Medulla oblongata (tissue), 1 donor: ENCODE data around the gene TMEM161B.
A peak's percentile ranks its signal among the peaks of the same experiment; 100 is the strongest.
"Not testable (repeated sequence)": the region's sequence is repeated elsewhere in the genome, so short reads cannot be mapped to it uniquely, and the experiment has no call there.

Experiments used
- DNase-seq: peaks from one replicate; pipeline ENCODE4 v3.0.0-alpha.2; 2015; ENCODE audit errors: extremely low spot score

The TMEM161B gene

GRCh38 chr5:88268385-88269184, at the start of gene TMEM161B:
Gene TMEM161B, minus strand, starts transcription at chr5:88268845. Its CDS starts 122 bp downstream, at chr5:88268723.
- peak; percentile 86 for DNase-seq

DNA sequence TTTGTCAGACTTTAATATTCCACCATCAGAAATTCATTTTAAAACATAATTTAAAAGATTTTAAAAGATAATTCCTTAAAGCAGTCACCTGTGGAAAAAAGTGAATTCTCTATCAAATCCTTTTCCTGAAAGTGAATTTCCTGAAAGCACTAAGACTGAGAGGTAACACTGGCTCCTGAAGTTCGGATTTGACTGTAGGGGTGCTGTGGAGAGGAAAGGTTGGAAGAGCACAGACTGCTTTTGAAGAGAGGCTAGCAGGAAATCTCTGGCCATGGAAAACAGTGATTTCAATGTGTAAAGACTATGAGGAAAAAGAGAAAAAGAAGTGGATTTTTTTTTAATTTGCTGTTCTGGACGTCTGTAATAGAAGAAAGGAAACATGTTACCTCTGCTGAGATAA, 35.7 kb upstream of the TMEM161B start:
- no peak for DNase-seq

DNA sequence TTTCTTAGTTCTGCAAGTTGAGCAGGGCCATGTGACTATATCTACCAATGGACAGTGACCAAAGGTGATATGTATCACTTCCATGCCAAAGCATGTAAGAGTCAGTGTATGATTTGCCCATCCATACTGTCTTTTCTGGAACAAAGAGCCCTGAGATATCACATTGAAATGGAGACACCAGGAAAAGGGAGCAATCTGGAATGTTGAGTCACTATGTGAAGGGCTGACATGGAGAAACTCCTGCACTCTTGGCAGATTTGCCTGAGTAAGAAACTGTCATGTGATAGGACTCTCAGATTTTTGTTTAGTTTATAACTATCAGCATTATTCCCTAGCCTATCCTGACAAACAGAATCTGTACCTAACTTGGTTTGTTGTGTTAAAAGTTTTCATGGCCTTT, 29.8 kb upstream of the TMEM161B start:
- DNase-seq = no peak

DNA sequence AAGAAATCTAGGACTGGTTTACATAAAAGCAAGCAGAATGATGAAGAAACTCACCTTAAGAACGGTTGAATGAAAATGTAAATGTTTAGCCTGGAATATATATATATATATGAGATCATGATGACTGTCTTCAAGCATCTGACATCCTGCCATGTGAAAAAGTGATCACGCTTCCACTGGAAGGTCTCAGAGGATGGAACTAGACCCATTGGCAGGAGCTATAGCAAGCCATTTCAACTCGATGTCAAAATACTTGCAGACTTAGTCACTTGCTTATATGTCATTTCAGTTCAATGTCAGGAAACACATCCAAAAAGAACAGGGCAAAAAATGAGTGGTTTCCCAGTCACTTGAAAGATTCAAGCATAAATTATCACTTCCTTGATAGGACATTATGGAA, 22.2 kb upstream of the TMEM161B start:
- DNase-seq = no peak

DNA sequence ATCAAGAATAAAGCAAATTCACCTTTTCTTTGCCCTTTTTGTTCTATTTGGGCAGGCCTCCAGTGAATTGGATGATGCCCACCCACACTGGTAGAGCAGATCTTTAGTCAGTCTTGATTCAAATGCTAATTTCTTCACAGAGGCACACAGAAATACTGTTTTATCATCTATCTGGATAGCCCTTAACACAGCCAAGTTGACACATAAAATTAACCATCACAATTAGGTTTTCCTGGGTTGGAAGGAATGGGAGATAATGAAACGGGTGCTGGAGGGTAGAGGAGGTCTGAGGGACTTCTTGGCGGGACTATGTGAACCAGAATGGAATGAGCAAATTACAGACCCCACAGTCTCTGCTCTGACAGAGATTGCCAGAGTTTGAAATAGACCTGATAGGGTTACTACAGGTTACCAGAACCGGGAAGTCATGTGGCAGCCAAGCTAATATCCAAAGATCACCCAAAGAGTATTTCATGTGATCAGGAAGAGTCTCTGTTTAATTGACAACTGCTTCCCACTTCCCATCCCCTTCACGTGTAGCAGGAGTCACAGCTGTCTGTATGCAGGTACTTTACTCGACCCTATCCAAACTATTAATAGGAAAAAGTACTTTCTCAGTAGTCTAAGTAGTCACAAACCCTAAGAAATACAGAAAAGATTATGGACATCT, 20.0 kb upstream of the TMEM161B start:
- DNase-seq = no peak

GRCh38 chr5:88287846-88288527, 19.3 kb upstream of the TMEM161B start:
- no peak for DNase-seq

GRCh38 chr5:88287302-88287701, 18.7 kb upstream of the TMEM161B start:
- no peak for DNase-seq

DNA sequence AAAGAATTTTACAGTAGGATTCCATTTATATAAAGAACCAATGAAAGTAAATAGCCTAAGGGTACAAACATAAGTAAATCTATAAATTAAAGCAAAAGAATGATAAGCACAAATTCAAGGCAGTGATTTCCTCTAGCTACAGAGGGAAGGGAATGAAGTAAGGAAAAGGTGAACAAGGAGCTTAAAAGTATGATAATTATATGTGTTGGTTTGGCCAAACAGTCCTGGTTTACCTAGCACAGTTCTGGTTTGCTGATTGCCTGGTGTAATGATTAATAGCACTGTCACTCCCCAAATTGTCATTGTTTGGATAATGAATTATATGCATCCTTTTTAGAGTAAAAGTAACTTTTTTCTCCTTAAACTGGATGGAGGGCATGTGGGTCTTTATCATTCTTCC, 15.0 kb upstream of the TMEM161B start:
- no peak for DNase-seq

- no peak for DNase-seq
Observed at GRCh38 chr5:88281322-88281721, 12.7 kb upstream of the TMEM161B start.

DNA sequence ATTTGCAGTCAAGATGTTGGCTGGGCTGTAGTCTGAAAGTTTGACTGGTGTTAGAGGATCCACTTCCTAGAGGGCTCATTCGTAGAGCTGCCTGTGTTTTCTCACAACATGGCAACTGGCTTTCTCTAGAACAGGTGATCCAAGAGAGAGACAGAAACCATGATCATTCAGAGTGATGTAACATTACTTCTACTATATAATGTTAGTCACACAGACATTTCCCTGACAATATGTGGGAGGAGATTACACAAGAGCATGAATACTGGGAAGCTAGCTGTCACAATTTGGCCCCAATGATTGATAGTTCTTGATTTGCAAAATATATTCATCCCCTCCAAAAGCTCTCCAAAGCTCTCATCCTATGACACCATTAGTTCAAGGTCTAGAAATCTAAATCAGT, 10.9 kb upstream of the TMEM161B start:
- DNase-seq = no peak

- DNase-seq = no peak
Observed at GRCh38 chr5:88276378-88276777, 7.7 kb upstream of the TMEM161B start.

DNA sequence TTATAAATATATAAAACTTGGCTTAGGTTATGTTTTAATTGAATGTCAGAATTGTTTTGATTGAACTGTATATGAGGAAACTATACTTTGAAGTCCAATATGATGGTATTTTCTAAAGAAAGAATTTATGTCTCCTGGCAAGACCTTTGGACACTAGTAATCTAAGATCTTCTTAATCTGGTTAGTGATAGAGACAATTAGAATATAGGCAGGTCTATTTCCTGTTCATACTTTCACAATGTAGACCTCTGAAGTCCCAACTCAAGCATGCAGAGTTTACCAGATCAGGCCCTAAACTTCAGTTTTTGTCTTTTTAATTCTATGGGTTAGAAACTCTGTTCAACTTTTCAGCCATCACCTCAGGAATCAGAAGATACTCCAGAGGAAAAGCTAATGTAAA, 6.9 kb upstream of the TMEM161B start:
- DNase-seq = no peak

- DNase-seq = peak; percentile 17
Observed at GRCh38 chr5:88269222-88269771, 652 bp upstream of the TMEM161B start.

DNA sequence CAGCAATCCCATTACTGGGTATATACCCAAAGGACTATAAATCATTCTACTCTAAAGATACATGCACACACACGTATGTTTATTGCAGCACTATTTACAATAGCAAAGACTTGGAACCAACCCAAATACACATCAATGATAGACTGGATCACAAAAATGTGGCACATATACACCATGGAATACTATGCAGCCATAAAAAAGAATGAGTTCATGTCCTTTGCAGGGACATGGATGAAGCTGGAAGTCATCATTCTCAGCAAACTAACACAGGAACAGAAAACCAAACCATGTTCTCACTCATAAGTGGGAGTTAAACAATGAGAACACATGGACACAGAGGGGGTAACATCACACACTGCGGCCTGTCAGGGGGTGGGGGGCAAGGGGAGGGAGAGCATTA, 4.1 kb downstream of the TMEM161B start:
- not testable (repeated sequence) for DNase-seq

DNA sequence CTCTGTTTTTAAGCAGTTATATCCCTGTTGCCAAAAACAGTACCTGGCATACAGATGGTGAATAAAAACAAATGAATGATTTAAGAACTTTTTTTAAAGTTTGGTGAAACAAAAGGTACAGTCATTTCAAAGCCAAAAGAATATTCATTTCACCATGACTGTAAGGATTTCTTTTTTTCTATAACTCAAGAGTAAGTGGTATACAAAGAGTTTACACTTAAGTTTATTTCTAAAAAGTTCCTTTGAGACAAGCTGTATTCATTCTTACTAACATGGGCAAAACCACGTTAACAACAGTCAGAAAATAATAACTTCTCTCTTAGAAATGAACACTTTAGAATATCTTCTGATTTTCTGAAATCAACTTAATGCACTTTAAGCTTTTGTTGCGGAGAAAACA, 5.3 kb downstream of the TMEM161B start:
- DNase-seq = no peak

DNA sequence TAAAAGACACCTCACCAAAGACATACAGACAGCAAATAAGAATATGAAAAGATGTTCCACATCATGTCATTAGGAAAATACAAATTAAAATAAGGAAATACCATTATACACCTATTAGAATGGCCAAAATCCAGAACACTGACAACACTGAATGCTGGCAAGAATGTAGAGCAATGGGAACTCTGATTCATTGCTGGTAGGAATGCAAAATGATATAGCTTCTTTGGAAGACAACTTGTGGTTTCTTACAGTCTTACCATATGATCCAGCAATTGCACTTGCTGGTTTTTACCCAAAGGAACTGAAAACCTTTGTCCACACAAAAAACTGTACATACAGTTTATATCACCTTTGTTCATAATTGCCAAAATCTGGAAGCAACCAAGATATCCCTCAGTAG, 6.5 kb downstream of the TMEM161B start:
- no peak for DNase-seq

GRCh38 chr5:88258636-88259035, 10.0 kb downstream of the TMEM161B start:
- no peak for DNase-seq

GRCh38 chr5:88256872-88257271, 11.8 kb downstream of the TMEM161B start:
- DNase-seq = no peak

- no peak for DNase-seq
Observed at GRCh38 chr5:88256037-88256436, 12.6 kb downstream of the TMEM161B start.

DNA sequence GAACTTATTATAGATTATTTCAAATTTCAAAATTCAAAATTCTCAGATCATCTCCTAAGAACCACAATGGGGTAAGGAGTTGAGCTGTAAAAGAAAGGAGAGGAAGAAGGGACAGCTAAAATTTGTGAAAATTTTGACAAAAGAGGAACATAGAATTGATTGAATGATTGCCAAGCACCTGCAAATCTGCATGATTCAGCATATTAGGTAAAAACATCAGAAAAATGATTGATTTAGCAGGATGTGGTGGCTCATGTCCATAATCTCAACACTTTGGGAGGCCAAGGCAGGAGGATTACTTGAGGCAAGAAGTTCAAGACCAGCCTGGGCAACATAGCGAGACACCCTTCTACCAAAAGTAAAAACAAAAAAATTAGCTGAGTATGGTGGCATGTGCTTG, 14.3 kb downstream of the TMEM161B start:
- no peak for DNase-seq

DNA sequence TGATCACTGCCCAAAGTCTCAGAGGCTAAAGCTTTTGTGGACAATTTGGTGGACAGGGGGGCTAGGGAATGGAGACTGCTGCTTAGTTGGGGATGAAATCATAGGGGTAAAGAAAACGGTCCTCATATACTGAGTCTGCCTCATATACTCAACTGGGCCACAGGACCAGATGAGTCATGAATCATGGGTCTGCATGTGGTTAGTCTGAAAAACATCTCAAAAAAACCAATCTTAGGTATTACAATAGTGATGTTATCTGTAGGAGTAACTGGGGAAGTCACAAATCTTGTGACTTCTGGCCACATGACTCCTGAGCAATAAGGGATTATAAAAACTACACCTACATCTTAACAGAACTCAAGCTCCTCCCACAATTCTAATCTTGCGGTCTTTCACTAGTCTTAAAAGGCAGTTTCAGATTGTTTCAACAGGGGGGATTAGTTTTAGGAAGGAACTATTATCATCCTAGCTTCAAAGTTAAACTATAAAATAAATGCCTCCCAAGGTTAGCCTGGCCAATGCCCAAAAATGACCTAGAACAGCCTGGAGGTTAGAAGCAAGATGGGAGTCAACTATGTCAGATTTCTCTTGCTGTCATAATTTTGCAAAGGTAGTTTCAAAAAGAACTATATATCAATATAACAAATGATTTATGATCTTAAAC, 17.5 kb downstream of the TMEM161B start:
- DNase-seq = no peak

DNA sequence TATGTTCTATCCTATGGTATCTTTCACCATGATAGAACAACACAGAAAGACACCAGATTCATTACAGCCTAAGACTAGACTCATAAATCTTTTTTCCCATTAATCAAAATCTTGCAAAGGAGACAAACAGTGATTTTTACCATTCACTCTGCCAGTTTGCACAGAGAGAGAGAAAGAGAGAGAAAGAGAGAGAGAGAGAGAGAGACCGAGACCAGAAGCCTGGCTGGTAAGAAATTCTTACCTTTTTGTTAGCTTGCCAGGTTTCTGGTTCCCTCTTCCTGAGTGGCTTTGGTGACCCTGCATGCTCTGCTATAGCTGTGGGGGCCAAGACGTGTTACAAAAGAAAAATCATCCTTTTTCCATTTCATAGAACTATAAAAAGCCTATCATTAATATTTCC, 18.6 kb downstream of the TMEM161B start:
- no peak for DNase-seq
